GM18498 (cell line): ENCODE results near the gene ZNF367.

Experiments used
- ATAC-seq: cut with Tn5 transposase; IDR thresholded peaks from one replicate; pipeline ENCODE4 v1.9.1; 2021; ENCODE audit warnings: mild to moderate bottlenecking, moderate library complexity; ENCODE audit not compliant: unreplicated experiment

ZNF367 gene

DNA sequence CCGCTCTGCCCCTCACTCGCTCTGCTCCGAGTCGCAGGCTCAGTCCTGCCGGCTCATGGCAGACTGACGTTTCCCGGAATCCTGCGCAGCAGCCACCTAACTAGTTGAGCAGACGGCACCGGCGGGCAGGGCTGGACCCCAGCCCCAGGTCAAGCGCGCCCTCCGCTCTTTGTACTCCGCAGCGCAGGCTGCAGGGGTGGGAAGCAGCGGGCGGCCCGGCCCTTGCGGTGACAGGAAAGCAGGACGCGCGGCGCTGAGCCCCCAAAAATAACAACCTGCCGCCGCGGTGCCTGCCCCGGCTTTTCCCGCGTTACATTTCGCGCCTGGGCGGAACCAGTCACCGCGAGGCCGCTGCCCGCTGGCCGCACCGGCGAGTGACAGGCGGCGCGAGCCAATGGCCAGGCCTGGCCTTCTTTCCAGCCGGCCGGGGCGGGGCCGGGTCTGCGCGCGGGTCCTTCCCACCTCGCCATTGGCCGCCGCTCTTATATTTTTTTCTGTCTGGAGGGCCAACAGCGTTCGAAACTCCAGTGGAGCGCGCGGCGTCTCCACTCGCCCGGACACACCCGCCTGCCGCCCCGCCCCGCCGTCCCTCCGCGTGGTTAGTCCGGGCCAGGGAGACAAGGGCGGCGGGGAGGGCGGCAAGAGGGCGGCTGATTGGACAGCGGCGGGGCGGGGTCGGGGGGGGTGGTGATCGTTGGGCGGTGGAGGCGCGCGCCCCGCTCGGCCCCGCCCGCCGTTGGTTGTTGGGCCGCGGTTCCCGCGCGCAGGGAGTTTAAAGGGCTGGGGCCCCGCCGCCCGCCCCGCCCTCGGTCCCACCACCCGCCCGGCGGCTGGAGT lies at the start of gene ZNF367:
ZNF367 (minus strand) TSS at position 288 of the 837 bp plus-strand sequence. CDS start 338 bp downstream, outside the sequence.
- peak; percentile 73 for ATAC-seq

DNA sequence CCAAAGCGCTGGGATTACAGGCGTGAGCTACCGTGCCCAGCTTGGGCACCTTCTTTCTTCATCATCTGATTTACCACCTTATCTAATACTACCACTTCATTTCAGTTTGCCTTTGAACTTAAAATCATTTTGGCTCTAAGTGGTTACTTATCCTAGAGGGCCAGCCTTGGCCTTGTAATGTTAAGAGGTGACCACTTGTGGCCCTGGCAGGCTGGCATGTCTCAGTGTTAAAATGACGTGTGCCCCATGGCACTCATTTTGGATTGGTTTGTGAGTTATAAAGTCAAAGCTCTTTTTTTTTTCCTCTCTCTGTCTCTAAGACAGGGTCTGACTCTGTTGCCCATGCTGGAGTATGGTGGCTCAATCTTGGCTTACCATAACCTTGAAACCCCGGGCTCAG lies 49.6 kb upstream of the ZNF367 start:
- no peak for ATAC-seq

DNA sequence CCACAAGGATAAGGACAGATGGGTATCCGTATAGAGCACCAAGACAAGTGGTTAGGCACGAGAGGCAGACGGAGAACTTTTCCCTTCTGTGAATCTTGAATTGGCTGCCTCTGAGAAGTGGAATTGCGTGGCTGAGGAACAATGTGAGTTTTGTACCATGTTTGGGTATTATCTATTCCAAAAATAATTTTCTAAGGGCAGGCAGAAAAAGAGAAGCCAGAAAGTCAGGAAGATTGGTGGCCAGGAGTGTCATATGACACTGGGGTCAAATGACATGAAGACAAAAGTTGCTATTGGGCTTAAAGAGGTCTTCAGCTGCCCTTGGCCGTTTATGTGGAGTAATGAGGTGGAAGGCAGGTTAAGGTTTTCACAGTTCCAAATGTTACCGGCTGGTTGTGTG lies 46.3 kb upstream of the ZNF367 start:
- ATAC-seq: no peak

DNA sequence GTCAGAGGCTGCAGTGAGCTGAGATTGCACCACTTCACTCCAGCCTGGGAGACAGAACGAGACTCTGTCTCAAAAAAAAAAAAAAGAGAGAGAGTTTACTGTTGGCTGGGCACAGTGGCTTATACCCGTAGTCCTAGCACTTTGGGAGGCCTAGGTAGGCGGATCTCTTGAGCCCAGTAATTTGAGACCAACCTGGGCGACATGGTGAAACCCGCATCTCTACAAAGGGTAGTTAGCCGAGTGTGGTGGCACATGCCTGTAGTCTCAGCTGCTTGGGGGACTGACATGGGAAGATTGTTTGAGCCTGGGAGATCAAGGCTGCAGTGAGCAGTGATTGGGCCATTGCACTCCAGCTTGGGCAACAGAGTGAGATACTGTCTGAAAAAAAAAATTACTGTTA lies 44.4 kb upstream of the ZNF367 start:
- no peak for ATAC-seq

DNA sequence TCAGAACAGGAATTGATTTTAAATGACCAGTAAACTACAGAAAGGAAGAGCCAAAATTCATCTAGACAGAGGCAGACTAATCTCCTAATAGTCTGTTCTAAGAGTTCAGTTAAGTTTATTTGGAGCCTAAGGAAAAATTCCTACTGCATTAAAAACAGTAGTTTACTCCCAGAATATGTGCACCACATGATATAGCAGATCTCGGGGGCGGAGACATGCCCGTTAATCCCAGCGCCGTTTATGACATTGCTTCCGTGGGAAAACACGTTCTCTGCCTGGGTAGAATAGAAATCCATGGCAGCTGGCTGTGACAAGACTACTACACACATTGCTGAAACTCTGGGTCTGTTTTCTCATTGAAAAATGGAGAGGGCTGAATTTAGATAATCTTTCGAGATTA lies 43.2 kb upstream of the ZNF367 start:
- no peak for ATAC-seq

DNA sequence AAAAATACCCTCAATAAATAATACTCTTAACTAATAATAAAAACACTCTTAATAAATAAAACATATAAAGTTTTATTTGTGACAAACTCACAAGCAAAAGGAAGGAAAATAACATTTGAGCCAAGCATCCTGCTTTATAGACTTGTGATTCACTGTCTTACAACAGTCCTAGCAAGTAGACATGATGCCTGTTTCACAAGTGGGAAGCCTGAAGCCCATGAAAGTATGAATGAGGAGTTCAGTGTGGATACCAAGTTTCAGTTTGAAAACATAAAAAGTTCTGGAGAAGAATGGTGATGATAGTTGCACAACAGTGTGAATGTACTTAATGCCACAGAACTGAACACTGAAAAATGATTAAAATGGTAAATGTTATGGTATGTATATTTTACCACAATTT lies 42.7 kb upstream of the ZNF367 start:
- no peak for ATAC-seq

DNA sequence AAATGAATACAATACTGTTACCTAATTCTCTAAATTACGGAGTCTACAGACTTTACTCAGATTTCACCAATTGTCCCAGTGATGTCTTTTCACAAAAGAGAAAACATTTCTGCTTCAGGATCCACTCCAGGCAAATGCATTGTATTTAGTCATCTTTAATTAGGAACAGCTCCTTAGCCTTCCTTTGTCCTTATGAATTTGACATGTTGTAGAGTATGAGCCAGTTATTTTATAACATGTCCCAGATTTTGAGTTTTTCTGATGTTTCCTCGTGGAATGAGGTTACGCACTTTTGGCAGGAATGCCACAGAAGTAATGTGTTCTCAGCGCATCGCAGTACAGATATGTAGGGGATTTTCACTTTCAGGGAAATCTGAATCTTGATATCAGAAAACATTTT lies 42.3 kb upstream of the ZNF367 start:
- no peak for ATAC-seq

DNA sequence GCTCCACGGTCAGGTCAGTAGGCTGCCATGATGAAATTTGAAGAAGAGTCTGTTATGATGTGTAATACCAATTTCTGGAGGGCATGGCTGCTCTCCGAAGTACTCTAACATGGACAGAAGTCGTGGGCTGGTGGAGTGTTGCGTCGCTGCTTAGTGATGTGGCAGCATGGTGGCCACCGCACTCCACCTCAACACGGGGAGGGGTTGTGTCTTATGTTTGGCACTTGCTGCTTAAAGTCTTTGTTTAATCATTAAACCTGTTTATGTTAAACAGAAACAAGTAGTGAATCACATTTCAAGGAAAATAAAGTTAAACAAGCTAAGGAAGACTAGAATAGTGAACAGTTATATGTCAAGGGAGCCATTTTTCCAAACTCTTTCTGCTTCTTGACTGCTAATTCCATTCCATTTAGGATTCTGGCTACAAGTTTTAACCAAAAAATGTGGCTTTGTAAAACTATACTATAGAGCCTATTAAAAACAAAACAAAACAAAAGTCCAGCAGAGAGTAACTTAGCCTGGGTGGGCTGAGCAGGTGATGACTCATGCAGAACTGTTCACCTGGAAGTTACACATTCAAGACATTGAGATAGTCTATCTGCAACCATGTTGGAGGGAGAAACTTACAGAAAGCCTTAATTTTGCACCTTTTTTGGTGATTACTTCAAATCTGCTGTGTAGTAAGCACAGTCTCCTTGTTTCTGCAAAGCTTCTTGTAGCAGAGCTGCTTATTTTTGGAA lies 41.3 kb upstream of the ZNF367 start:
- no peak for ATAC-seq

DNA sequence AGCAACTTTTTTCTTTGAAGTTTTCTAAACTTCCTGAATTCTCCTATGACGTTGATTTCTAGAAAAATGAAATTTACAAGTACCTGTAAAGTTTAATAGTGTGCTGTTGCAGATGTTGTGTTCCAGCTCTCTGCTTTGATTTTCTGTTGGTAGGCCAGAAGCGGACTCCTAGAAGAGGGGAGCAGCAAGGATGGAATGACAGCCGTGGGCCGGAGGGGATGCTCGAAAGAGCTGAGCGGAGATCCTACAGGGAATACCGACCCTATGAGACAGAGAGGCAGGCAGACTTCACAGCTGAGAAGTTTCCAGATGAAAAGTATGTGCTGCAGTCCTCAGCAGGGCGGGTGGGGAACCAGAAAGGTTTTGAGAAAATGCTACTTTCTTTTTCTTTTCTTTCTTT lies 40.1 kb upstream of the ZNF367 start:
- ATAC-seq: no peak

DNA sequence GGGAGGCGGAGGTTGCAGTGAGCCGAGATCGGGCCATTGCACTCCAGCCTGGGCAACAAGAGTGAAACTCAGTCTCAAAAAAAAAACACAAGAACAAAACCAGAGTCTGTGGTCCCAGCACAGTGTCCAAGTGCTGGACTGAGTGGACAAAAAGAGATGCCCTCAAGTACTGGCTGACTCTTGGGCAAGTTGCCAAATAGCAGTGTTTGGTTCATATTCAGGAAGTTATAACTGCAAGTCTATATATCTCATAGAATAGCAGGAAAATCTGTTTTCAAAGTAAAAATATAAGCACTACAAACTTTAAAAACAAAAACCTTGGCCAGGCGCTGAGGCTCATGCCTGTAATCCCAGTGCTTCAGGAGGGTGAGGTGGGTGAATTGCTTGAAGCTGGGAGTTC lies 39.1 kb upstream of the ZNF367 start:
- no peak for ATAC-seq

DNA sequence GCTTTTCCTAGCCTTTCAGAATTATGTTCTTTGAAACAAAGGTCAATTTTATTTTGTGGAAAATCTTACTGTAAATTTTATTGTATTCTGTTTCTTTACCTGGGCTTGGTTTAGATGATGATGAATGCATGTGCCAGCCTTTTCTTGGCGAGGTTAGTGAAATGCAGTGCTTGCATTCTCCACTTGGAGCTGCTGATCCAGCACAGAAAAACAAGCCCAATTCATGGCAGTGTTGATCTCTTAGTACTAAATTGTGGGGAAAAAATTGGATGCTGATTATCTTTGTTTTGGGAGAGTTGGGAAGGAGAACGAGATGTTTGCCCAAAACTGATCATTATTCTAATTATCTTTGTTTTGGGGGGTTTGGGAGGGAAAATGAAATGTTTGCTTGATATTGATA lies 35.5 kb upstream of the ZNF367 start:
- no peak for ATAC-seq

DNA sequence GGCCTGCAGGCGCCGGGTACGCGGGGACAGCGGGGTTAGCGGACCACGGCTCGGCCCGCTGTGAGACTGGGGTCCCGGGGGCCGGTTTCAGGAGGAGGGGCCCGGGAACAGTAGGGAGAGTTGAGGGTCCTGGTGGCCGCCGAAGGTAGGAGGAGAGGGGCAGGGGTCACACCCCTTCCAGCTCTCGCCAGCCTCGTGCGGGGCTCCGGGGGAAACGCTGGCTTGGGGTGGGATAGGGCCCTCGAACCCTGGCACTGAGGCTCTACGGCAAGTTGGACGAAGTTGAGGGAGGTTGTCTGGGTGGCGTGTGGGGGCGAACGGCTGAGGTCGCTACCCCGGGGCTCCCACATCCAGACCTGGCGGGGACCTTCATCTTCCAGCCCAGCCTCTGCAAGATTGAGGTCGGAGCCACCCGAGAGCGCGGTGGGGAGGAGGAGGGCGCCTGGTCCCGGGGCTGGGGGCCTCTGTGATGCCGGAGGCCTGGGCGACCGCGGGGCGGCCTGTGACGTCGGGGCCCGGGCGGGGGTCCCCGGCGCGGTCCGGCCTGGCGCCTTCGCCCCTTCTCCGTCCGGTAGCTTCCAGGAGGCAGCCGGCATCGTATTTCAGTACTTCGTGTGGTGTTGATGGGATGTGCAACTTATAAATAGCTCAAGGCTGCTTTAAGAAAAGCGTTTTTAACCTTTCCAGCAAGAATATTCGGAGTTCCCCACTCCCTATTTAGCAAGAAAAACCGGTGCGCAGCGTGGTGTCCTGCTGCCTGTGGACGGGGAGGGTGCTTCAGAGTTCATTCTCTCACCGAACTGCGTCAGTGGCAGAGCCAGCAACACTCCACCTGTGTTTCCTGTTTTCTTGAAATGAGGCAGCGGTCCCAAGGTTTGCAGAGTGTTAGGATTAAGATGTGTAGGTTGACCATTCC lies 32.7 kb upstream of the ZNF367 start:
- peak; percentile 2 for ATAC-seq

DNA sequence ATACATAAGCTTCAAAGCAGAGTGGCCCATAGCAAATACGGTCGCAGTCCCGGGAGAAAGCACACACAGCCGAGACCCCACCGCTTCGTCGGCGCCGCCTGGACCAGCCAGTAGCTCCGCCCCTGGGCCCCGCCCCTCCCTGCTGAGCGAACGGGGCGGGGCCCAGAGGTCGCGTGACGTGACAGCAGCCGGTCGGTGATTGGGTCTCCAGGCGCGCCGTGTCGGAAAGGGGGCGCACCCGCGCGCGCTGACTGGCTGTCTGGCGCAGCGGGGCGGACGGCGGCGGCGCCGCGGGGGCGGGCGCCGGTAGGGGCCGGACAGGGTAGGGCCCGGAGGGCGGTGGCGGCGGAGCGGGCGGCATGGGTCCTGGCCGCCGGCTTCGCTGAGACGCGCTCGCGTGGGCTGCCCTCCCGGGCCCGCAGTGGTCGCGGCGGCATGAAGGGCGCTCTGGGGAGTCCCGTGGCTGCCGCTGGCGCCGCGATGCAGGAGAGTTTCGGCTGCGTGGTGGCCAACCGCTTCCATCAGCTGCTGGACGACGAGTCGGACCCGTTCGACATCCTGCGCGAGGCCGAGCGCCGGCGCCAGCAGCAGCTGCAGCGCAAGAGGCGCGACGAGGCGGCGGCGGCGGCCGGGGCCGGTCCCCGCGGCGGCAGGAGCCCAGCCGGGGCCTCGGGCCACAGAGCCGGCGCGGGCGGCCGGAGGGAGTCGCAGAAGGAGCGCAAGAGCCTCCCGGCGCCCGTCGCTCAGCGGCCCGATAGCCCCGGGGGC lies 31.9 kb upstream of the ZNF367 start, which contains the start of gene HABP4:
HABP4 (plus strand) TSS at position 325 of the 768 bp plus-strand sequence; CDS start at position 436, 111 bp downstream.
- peak; percentile 94 for ATAC-seq

DNA sequence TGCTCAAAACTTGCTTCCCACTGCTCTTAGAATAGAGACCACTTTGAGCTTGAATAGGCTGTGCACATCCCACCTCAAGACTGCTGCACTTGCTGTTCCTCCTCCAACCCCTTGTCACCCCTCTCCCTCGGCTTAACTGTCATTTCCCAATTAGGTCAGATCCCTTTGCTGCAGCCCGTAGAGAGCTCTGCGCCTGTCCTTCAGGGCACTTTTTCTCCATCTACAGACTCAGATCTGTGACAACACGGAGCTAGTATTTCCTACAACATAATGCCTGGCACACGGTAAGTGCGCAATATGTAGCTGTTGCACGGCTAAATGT lies 31.3 kb upstream of the ZNF367 start:
- peak; percentile 20 for ATAC-seq

DNA sequence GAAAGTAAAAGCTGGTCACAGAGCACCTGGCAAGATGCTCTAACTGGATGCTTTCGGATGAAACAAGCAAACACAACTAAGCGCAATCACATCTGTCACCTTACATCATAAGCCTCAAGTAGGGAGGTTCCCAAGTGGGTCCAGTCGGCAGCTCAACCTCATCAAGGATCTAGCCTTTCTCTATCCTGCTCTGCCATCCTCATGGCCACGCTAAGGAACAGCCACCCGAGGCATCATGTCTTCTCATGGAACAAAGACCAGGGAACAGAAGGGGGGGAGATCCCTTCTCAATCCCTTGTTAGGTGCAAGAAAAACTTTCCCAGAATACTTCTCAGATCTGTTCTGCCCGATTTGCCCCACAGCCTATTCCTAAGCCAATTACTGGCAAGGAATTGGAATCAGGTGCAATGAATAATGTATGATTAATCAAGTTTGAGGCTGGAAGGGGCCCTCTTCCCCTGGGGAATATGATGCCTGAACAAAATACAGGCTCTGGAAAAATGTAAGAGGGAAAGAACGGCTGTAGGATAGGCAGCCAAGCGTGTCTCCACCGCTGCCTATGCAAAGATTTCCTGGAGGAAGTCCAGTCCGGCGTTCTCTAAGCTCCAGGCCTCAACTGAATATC lies 30.5 kb upstream of the ZNF367 start:
- ATAC-seq: no peak

DNA sequence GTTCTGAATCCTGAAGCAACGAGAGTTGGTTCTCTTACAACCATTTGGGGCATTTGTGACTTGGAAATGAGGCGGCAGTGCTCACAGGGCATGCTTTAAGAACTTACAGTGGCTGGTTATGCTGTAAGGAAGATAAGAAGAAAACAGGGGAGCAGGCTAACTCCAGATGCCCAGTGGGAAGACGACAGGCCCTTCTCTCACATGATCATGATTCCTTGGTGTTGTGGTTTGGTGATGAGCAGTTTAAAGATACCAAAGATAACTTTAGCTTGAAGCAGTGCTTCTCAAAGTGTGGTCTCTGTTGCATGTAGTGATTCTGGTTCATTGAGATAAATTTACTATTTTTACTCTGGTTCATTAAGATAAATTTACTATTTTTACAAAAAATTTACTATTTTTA lies 29.2 kb upstream of the ZNF367 start:
- no peak for ATAC-seq

DNA sequence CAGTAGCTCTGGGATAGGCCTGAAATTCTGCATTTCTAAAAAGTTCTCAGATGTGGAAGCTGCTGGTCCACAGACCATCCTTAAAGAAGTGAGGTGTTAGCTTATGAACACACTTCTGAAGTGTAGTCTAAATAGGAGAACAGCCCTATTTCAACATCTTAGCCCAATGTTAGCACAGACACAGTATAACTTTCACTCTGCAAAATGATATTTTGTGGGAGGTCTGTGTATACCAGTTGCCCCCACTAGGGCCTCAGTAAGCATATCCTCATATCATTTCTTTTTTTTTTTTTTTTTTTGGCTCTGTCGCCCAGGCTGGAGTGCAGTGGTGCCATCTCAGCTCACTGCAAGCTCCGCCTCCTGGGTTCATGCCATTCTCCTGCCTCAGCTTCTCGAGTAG lies 24.3 kb upstream of the ZNF367 start:
- no peak for ATAC-seq

DNA sequence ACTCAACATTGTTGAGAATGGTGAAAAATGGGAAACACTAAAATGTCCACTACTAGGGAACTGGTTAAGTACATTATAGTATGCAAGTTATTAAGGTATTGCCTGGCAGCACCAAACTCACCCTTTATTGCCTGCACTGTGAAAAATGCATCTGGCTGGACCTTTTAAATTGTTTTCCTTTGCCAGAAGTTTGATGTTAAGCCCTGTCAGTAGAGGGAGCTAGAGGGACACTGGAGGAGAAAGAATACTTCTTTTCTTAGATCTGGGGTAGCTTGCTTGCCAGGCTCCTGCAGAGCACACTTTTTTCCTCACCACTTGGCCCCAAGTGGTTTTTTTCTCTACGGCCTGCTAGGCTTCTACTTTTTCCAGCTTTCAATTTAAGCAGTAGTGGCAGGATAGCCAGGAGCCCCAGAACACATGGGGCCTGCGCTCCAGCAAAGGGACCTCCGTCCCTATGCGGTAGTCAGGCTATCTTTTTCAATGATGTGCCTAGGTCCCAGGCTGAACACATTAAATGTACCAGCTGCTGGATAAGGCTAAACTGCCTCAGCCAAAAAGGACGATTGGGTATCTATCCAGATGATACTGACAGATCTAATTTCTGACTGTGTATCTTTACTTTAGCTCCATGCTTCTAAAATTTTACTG lies 23.8 kb upstream of the ZNF367 start:
- no peak for ATAC-seq

DNA sequence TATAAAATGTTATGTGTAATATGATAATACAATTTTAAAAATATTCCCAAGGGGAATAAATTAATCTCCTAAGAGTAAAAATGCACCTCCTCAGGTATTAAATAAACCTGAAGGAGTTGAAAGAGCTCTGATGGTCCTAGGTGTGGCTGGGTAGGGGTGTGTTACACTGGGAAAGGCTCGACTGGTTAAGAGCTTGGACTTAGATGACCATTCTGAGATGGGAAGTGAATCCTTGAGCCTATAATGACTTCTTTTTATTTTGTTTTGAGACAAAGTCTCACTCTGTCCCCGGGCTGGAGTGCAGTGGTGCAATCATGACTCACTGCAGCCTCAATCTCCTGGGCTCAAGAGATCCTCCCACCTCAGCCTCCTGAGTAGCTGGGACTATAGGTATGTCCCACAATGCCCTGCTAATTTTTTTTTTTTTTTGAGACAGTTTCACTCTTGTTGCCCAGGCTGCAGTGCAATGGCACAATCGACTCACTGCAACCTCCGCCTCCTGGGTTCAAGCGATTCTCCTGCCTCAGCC lies 22.6 kb upstream of the ZNF367 start:
- ATAC-seq: no peak
